GOT3 (cell line): ENCODE results near the gene FAXDC2.

Experiments used
- DNase-seq: peaks from one replicate; lab custom pipeline; 2025; ENCODE audit warnings: mixed read lengths; lab: John Stamatoyannopoulos, UW

Gene FAXDC2, protein sequence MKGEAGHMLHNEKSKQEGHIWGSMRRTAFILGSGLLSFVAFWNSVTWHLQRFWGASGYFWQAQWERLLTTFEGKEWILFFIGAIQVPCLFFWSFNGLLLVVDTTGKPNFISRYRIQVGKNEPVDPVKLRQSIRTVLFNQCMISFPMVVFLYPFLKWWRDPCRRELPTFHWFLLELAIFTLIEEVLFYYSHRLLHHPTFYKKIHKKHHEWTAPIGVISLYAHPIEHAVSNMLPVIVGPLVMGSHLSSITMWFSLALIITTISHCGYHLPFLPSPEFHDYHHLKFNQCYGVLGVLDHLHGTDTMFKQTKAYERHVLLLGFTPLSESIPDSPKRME

DNA sequence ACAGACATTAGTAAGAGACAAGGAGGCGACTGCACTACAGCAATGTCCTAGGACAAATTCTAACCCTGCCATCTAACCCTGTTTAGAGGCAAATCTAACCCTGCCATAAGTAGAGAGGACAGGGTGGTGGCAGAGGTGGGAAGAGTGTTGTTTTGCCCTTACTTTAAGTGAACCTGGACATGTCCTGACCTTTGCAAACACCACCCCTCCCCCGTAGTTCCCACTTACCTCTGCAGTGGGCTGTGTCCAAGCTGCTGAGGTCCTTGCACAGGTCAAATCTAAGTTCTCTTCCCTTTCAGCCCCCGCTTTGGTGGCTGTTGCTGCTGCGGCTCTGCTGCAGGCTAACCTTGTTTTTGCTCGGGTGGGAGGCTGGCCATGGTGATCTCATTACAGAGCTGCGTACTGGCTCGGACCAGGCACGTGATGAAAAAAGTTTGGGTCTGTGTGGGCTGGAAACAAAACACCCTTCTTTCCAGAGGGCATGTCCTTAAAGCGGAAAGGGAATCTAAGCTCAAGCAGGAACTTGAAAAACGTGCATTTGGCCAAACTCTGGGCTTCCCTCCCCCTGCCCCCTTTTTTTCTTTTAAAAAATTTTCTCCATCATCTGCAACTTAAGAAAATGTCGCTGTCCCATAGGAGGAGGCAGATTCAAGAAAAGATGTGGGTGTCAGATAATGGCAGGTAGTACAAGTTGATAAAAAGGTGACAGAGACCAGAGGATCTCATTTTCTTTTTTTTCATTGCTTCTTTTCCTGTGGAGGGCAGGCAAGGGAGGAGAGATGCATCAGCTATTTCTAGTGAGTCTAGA is at the start of gene FAXDC2:
FAXDC2 (minus strand) TSS at position 349 of the 808 bp plus-strand sequence. CDS start 12,425 bp downstream, outside the sequence.
- peak; percentile 37 for DNase-seq

- no peak for DNase-seq
These were observed 49.7 kb upstream of the FAXDC2 start for GRCh38 chr5:154900066-154900465.

- DNase-seq, result no peak
These were observed 48.9 kb upstream of the FAXDC2 start for GRCh38 chr5:154899151-154899816.

DNA sequence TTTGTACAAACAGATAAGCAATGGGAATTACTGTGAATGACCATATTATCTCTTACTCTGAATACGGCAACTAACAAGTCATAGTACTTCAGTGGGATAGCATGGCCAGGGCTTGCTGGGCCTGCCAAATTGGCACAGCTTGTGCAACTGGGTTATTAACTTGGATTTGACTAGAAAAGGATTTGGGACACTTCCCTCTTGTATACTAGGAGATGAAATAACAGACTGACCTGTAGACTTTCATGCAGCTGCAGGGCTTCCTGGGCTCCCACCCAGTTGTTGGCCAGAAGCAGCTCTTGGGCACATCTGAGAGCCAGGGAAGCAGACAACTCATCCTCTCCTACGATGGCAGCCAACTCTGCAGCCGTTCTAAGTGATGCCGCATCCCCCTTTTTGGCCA is 47.8 kb upstream of the FAXDC2 start:
- DNase-seq, result no peak

GRCh38 chr5:154896562-154897165 is 46.3 kb upstream of the FAXDC2 start:
- DNase-seq, result no peak

DNA sequence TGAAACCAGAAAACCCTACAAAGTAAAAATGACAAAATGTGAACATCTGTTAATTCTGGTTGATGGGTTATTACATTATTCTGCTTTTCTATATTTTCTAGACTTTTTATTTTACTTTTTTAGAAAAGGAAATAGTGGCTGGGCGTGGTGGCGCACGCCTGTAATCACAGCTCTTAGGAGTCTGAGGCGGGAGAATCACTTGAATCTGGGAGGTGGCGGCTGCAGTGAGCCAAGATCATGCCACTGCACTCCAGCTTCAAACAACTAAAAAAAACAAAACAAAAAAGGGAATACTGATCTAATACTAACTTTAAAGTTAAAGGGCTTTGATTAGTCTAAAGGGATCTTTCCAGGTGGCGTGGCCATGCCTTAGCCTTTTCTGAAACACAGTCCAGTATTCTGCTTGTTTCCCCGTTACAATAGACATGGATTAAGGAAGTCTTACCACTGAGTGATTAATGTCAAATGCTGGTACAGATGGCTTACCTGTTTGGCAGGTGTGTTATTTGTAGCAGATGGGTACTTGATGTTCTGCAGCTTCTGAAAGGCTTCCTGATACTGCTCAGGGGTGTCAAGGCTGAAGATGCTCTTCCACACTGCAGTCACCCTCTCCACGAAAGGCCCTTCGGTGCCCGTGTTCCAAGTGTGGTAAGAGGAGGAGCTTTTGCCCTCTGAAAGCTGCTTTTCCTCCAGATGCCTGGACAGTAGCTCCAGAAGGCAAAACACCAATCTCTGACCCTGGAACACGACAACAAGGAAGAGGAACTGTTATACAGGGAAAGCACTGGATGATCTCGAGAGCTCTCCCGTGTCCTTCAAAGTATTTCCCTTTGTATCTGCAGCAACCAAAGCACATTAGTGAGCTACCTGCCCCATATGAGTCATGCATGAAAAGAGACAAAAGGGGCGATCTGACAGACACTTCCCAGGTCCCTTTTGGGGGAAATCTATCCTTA is 45.5 kb upstream of the FAXDC2 start:
- no peak for DNase-seq

DNA sequence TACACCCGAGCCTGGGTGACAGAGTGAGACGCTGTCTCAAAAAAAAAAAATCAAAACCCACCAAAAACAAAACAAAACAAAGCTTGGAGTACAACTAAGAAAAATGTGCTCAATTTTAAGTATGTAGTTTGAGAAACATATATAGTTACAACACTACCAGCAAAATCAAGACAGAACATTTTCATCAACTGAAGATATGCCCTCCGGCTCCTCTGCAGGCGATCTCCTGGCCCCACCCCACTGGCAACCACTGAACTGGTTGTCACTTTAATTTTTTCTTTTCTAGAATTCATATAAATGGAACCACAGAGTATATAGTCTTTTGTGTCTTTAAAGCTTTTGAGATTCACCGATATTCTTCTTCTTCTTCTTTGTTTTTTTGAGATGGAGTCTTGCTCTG is 43.0 kb upstream of the FAXDC2 start:
- no peak for DNase-seq

- DNase-seq, result no peak
These were observed 42.0 kb upstream of the FAXDC2 start for GRCh38 chr5:154892369-154892771.

- DNase-seq, result no peak
These were observed 35.0 kb upstream of the FAXDC2 start for GRCh38 chr5:154885439-154885838.

GRCh38 chr5:154884424-154884823 is 34.0 kb upstream of the FAXDC2 start:
- DNase-seq, result no peak

GRCh38 chr5:154881986-154882385 is 31.6 kb upstream of the FAXDC2 start:
- DNase-seq, result no peak

DNA sequence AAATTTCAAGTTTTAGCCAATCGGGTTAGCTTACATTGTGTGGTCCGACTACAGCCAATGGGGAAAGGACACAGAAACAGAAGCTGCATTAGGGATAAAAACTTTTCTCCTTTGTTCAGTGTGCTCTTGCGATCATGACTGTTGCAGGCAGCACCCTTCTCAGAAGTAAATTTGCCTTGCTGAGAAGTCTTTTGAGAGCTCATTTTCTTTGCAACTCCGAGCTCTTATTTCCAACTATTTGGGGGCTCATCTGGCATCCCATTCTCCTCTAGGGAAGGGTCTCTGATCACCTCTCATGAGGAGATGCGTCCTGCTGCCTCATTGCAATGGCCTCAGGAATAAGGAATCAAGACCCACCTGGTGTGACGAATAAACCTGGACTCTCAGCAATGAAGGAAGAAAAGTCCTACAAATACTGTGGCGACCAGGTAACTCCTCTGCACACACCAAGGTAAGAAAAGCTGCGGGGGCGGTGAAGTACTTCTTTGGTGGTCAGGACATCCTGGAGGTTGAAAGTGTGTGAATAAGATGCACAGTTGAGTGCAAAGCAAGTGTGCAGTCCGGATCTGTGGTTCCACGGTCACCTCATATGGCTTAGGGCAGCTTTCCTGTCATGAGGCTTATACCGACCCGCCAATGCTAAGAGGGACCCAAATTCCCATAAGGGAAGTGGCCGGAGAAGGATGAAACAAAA is 28.4 kb upstream of the FAXDC2 start:
- no peak for DNase-seq

GRCh38 chr5:154873791-154874331 is 23.5 kb upstream of the FAXDC2 start:
- no peak for DNase-seq

GRCh38 chr5:154871734-154872133 is 21.3 kb upstream of the FAXDC2 start:
- DNase-seq, result no peak

GRCh38 chr5:154868702-154869101 is 18.3 kb upstream of the FAXDC2 start:
- DNase-seq, result no peak

GRCh38 chr5:154866841-154867240 is 16.4 kb upstream of the FAXDC2 start:
- no peak for DNase-seq

GRCh38 chr5:154865466-154866184 is 15.2 kb upstream of the FAXDC2 start:
- DNase-seq, result no peak

DNA sequence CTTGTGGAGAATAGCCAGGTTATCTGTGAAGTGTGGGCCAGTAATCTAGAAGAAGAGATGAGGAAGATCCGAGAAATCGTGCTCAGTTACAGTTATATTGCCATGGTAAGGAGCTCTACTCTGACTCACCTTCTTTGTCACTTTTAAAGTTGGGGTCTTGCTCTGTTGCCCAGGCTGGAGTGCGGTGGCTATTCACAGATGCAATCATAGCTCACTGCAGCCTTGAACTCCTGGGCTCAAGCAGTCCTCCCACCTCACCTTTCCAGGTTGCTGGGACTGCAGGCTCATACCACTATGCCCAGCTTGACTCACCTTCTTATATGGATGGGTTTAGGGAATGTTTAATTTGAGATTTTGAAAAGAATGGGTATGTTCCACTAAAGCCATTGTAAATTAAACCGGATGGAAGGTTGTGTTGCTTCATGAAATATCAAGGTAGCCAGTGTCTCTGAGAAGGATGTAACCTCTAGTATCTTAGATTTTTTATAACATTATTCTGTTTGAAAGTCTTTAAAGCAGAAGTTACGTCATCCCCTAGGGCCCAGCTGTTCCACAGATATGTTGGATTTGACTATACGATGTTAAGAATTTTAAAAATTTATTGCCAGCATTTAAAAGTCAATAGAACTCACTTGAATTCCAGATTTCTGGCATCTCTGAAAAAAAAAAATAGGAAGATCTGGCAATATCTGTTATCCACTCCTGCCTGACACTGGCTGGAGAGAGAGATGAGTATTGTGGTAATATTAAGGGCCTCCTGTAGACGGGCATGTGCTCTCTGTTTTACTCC is 13.1 kb upstream of the FAXDC2 start:
- DNase-seq, result no peak

GRCh38 chr5:154862766-154863165 is 12.4 kb upstream of the FAXDC2 start:
- DNase-seq, result no peak
